ENCODE results near the gene CCR6. TPM values are rescaled to one million over a fixed set of nuclear protein-coding genes. Genes with fewer than 3 reads are reported as not detected.

CCR6 gene
- total RNA-seq, 4 donors from 2014 or later: not detected

- Histone ChIP-seq H3K4me1 (no peaks in the 10 kb centered on the region), H3K36me3 (no peaks in the 10 kb centered on the region), H3K27ac (no peak overlapping the region), H3K27me3 (no peaks in the 10 kb centered on the region), H3K4me3 (no peak overlapping the region), H3K9me3 (no peaks in the 10 kb centered on the region)
- ATAC-seq (no peak), DNase-seq (no peak)
- intact Hi-C loops (cut with DNase I; ENCODE audit: low total_unique reads): no loop called here
- in situ Hi-C loops (cut with MboI; ENCODE audit: low sequenced_read_pairs in 4 of 4): no loop called here
- no peak for TF ChIP-seq POLR2A (IDR thresholded peaks at IDR 0.05)
- TF ChIP-seq, protein P1, sequence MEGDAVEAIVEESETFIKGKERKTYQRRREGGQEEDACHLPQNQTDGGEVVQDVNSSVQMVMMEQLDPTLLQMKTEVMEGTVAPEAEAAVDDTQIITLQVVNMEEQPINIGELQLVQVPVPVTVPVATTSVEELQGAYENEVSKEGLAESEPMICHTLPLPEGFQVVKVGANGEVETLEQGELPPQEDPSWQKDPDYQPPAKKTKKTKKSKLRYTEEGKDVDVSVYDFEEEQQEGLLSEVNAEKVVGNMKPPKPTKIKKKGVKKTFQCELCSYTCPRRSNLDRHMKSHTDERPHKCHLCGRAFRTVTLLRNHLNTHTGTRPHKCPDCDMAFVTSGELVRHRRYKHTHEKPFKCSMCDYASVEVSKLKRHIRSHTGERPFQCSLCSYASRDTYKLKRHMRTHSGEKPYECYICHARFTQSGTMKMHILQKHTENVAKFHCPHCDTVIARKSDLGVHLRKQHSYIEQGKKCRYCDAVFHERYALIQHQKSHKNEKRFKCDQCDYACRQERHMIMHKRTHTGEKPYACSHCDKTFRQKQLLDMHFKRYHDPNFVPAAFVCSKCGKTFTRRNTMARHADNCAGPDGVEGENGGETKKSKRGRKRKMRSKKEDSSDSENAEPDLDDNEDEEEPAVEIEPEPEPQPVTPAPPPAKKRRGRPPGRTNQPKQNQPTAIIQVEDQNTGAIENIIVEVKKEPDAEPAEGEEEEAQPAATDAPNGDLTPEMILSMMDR (IDR thresholded peaks at IDR 0.05 in 4 of 5, conservative IDR thresholded peaks at IDR 0.05 in 1 of 5): no peak
These were observed 22.6 kb upstream of the CCR6 start for GRCh38 chr6:167100241-167100674.

DNA sequence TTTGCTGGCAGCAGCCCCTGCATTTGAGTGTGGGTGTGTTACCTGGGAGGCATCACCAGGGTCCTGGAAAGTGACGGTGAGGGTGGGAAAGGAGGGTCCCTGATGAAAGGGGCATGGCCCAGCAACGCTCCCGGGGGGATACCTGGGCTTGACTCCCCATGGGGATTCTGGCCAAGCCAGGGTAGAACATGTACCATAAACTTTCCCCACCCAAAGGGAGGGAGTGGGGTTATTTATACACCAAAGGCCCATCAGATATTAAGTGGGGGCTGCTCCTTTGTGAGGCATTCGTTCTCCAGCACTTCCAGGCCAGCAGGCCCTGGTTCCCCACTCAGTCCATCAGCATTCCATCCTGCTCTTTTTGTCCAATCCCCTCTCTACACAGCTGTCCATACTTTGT, 20.6 kb upstream of the CCR6 start:
- no peaks in the 10 kb centered on the region for H3K27me3 ChIP-seq
- DNase-seq: no peak
- H3K4me3 ChIP-seq: no peak overlapping the region
- no peaks in the 10 kb centered on the region for H3K9me3 ChIP-seq
- no peak for TF ChIP-seq POLR2A (IDR thresholded peaks at IDR 0.05)
- TF ChIP-seq, protein P1 (IDR thresholded peaks at IDR 0.05 in 4 of 5, conservative IDR thresholded peaks at IDR 0.05 in 1 of 5): no peak
- no peaks in the 10 kb centered on the region for H3K36me3 ChIP-seq
- H3K4me1 ChIP-seq: no peaks in the 10 kb centered on the region
- intact Hi-C loops (cut with DNase I; ENCODE audit: low total_unique reads): no loop called here
- in situ Hi-C loops (cut with MboI; ENCODE audit: low sequenced_read_pairs in 4 of 4): no loop called here
- H3K27ac ChIP-seq: no peak overlapping the region
- no peak for ATAC-seq

DNA sequence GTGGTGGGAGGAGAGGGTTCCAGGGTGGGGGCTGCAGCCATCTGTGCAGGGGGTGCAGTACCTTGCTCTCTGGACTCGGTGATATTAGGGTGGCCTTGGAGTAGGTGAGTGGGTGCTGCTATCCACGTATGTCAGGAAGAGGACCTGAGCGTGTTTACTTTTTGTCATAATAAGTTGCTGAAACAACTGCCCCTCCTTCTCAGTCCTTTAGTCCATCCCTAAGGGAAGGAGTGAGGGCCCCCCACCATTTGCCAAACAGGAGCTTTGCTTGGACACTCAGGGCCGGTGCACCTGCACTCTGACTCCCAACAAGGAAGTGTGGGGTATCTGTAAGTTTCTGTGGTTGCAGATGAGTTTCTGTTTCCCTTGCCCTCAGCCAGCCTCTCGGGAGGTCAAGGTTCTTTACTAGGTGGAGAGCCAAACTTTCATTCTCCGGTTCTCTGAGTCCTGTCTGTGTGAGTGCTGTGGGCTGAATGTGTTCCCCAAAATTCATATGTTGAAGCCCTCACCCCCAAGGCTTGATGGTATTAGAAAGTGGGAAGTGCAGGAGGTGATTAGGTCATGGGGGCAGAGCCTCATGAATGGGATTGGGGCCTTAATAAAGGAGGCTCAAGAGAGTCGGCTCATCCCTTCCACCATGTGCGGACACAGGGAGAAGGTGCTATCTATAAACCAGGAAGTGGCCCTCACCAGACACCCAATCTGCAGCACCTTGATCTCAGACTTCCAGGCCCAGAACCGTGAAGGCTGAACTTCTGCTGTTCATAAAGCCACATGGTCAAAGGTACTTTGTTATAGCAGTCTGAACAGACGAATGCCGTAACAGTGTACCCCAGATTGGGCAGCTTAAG, 19.6 kb upstream of the CCR6 start:
- TF ChIP-seq POLR2A (IDR thresholded peaks at IDR 0.05): no peak
- TF ChIP-seq, protein P1 (IDR thresholded peaks at IDR 0.05 in 4 of 5, conservative IDR thresholded peaks at IDR 0.05 in 1 of 5): no peak
- no peaks in the 10 kb centered on the region for H3K9me3 ChIP-seq
- intact Hi-C loops (cut with DNase I; ENCODE audit: low total_unique reads): no loop called here
- DNase-seq: no peak
- no peak overlapping the region for H3K27ac ChIP-seq
- ATAC-seq: no peak
- no peaks in the 10 kb centered on the region for H3K27me3 ChIP-seq
- no peak overlapping the region for H3K4me3 ChIP-seq
- H3K4me1 ChIP-seq: no peaks in the 10 kb centered on the region
- H3K36me3 ChIP-seq: no peaks in the 10 kb centered on the region
- in situ Hi-C loops (cut with MboI; ENCODE audit: low sequenced_read_pairs in 4 of 4): no loop called here

DNA sequence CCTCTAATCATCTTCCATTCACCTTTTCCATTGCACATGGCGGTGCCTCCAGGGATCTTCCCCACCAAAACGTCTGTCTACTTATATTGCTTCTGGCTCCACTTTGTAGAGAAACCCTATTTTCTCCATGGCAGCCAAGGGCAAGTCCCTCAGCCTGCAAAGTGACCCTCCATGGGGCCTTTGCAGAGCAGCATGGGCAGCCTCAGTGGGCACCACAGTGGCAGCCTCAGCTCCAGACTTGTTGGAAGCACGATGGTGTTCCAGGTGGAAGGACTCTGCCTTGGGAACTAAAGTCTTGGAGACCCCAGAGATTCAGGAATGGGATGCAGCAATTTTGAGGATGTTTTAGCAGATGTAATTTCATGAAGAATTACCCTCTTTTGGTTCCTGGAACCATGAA, 18.5 kb upstream of the CCR6 start:
- H3K36me3 ChIP-seq: no peaks in the 10 kb centered on the region
- no peak for DNase-seq
- no peak overlapping the region for H3K4me3 ChIP-seq
- in situ Hi-C loops (cut with MboI; ENCODE audit: low sequenced_read_pairs in 4 of 4): no loop called here
- H3K27me3 ChIP-seq: no peaks in the 10 kb centered on the region
- no peak for TF ChIP-seq POLR2A (IDR thresholded peaks at IDR 0.05)
- TF ChIP-seq, protein P1 (IDR thresholded peaks at IDR 0.05 in 4 of 5, conservative IDR thresholded peaks at IDR 0.05 in 1 of 5): no peak
- H3K4me1 ChIP-seq: no peaks in the 10 kb centered on the region
- intact Hi-C loops (cut with DNase I; ENCODE audit: low total_unique reads): no loop called here
- H3K9me3 ChIP-seq: no peaks in the 10 kb centered on the region
- ATAC-seq: no peak
- no peak overlapping the region for H3K27ac ChIP-seq

Data from gastrocnemius medialis (tissue), 4 donors.